Measurements from ENCODE around the gene ENTR1. TPM values are rescaled to one million over a fixed set of nuclear protein-coding genes. Genes with fewer than 3 reads are reported as not detected.

ENTR1 gene
- polyA plus RNA-seq, 3 donors = 3.3 to 60.0 (median 9.6) TPM

DNA sequence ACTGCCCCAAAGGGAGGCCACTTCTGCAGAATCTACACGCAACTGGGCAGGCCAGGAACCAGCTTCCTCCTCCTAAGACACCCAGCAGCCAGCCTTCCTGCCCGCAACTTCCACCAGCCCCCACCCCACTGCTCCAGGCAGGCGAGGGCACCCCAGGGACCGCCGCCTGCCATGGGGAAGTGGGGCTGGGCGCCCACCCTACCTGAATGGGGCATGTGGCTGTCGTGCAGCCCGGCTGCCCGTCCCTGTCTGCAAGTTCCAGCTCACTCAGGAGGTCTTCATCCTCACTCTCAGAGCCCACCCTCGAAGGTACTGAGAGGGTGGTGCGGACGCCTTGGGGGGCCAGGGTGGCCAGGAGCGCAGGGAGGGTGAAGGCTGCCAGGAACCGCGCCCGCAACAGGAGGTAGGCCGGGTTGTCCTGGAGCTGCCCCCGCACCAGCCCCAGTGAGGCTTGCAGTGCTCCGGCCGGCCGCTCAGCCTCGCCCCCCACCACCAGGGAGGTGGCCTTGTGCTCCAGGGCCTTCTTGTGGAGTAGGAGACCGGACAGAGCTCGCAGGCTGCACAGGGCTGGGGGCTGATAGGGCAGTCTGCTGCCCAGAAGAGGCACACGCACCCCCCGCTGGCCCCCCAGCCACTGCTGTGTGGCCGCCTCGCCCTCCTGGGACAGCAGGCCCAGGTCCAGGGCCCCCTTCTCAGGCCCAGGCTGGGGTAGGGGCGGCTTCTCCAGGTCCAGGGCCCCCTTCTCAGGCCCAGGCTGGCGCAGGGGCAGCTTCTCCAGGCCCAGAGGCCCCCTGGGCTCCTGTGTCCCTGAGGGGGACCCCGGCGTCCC lies 32.9 kb downstream of the ENTR1 start:
- Histone ChIP-seq H3K27ac (ENCODE audit: low read depth in 1 of 2, low read length in 2 of 2) (peak overlapping the region; percentile 46 to 48), H2AFZ (ENCODE audit: insufficient read depth, low read depth, low read length, poor library complexity, severe bottlenecking) (no peak overlapping the region), H3K4me1 (ENCODE audit: control insufficient read depth in 1 of 2, insufficient read depth in 2 of 2, low read length in 2 of 2) (peaks cover 28 to 37% of the 10 kb centered on the region in 2 donors), H3K9ac (ENCODE audit: insufficient read depth, low read length, poor library complexity, severe bottlenecking) (peak overlapping the region; percentile 49), H3K4me2 (replicated peaks; ENCODE audit: extremely low read depth, low read length, poor library complexity, severe bottlenecking) (peak overlapping the region; percentile 19), H3K79me2 (ENCODE audit: insufficient read depth, low read length) (peaks cover 9% of the 10 kb centered on the region), H4K20me1 (ENCODE audit: insufficient read depth, low read length) (no peaks in the 10 kb centered on the region), H3K9me3 (replicated peaks in 1 of 2; ENCODE audit: control insufficient read depth in 1 of 2, insufficient read depth in 1 of 2, low read length in 2 of 2) (no peaks in the 10 kb centered on the region), H3K4me3 (replicated peaks in 1 of 3; ENCODE audit: low read depth in 2 of 3, low read length in 3 of 3) (no peak overlapping the region), H3K27me3 (ENCODE audit: control insufficient read depth in 2 of 2, insufficient read depth in 2 of 2, low read length in 2 of 2) (no peaks in the 10 kb centered on the region), H3K36me3 (replicated peaks in 1 of 2; ENCODE audit: control insufficient read depth in 1 of 2, insufficient read depth in 2 of 2, low read length in 2 of 2) (peaks cover 36 to 46% of the 10 kb centered on the region in 2 donors)
- Mint-ChIP-seq H3K4me1 (peaks cover 23% of the 10 kb centered on the region), H3K36me3 (peaks cover 13 to 38% of the 10 kb centered on the region in 2 donors), H3K27me3 (ENCODE audit: low read depth in 3 of 3) (no peaks in the 10 kb centered on the region), H3K27ac (peak overlapping the region in 4 of 7 donors; percentile 10 to 69 (median 36)), H3K9me3 (no peaks in the 10 kb centered on the region), H3K4me3 (no peak overlapping the region)
- peak in 2 of 3 donors; percentile 23 to 39 for DNase-seq
- intact Hi-C loops (cut with micrococcal nuclease) = no loop called here
- TF ChIP-seq, protein P1, sequence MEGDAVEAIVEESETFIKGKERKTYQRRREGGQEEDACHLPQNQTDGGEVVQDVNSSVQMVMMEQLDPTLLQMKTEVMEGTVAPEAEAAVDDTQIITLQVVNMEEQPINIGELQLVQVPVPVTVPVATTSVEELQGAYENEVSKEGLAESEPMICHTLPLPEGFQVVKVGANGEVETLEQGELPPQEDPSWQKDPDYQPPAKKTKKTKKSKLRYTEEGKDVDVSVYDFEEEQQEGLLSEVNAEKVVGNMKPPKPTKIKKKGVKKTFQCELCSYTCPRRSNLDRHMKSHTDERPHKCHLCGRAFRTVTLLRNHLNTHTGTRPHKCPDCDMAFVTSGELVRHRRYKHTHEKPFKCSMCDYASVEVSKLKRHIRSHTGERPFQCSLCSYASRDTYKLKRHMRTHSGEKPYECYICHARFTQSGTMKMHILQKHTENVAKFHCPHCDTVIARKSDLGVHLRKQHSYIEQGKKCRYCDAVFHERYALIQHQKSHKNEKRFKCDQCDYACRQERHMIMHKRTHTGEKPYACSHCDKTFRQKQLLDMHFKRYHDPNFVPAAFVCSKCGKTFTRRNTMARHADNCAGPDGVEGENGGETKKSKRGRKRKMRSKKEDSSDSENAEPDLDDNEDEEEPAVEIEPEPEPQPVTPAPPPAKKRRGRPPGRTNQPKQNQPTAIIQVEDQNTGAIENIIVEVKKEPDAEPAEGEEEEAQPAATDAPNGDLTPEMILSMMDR (IDR thresholded peaks at IDR 0.05) = no peak
- 92% methylated on average over 19 of the region's 32 CpGs for WGBS (ENCODE audit: insufficient coverage)

DNA sequence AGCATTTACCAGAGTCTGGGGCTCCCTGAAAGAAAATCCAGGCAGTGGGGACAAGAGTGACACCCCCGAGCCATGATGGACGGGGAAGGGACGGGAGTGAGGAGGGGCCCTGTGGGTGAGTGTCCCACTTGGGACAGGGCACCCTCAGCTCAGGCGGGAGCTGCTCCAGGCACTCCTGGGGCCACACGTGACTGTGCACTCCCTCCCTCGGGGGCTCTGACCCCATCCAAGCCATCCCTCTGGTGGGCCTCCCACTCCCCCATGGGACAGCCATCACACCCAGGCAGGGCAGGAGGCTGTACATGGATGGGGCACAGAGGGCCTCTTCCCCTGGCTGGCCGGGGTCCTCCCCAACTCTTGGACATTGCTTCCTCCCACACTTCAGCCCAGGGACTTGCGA lies 34.0 kb downstream of the ENTR1 start:
- H3K36me3 Mint-ChIP-seq = peaks cover 5 to 31% of the 10 kb centered on the region in 2 donors
- peak overlapping the region; percentile 49 for H3K9ac ChIP-seq (ENCODE audit: insufficient read depth, low read length, poor library complexity, severe bottlenecking)
- H3K36me3 ChIP-seq (replicated peaks in 1 of 2; ENCODE audit: control insufficient read depth in 1 of 2, insufficient read depth in 2 of 2, low read length in 2 of 2) = peaks cover 29 to 40% of the 10 kb centered on the region in 2 donors
- TF ChIP-seq, protein P1 (IDR thresholded peaks at IDR 0.05) = no peak
- 98% methylated on average over 6 of the region's 8 CpGs for WGBS (ENCODE audit: insufficient coverage)
- peaks cover 38 to 48% of the 10 kb centered on the region in 2 donors for H3K4me1 ChIP-seq (ENCODE audit: control insufficient read depth in 1 of 2, insufficient read depth in 2 of 2, low read length in 2 of 2)
- no peak overlapping the region for H3K4me3 Mint-ChIP-seq
- H3K27me3 Mint-ChIP-seq (ENCODE audit: low read depth in 3 of 3) = no peaks in the 10 kb centered on the region
- peaks cover 27% of the 10 kb centered on the region for H3K4me1 Mint-ChIP-seq
- peaks cover 20% of the 10 kb centered on the region for H3K79me2 ChIP-seq (ENCODE audit: insufficient read depth, low read length)
- intact Hi-C loops (cut with micrococcal nuclease) = no loop called here
- peak overlapping the region in 1 of 7 donors; percentile 79 for H3K27ac Mint-ChIP-seq
- peak overlapping the region; percentile 46 to 48 for H3K27ac ChIP-seq (ENCODE audit: low read depth in 1 of 2, low read length in 2 of 2)
- no peak overlapping the region for H3K4me3 ChIP-seq (replicated peaks in 1 of 3; ENCODE audit: low read depth in 2 of 3, low read length in 3 of 3)
- DNase-seq = no peak
- no peaks in the 10 kb centered on the region for H3K9me3 ChIP-seq (replicated peaks in 1 of 2; ENCODE audit: control insufficient read depth in 1 of 2, insufficient read depth in 1 of 2, low read length in 2 of 2)
- H3K4me2 ChIP-seq (replicated peaks; ENCODE audit: extremely low read depth, low read length, poor library complexity, severe bottlenecking) = no peak overlapping the region
- no peaks in the 10 kb centered on the region for H3K27me3 ChIP-seq (ENCODE audit: control insufficient read depth in 2 of 2, insufficient read depth in 2 of 2, low read length in 2 of 2)
- H3K9me3 Mint-ChIP-seq = no peaks in the 10 kb centered on the region
- H2AFZ ChIP-seq (ENCODE audit: insufficient read depth, low read depth, low read length, poor library complexity, severe bottlenecking) = no peak overlapping the region
- H4K20me1 ChIP-seq (ENCODE audit: insufficient read depth, low read length) = peaks cover 10% of the 10 kb centered on the region

All from CD14-positive monocyte (primary cell).